LoVo (cell line): ENCODE results near the gene AAK1.
"Not testable (repeated sequence)": the region's sequence is repeated elsewhere in the genome, so short reads cannot be mapped to it uniquely, and the experiment has no call there.

Experiments used
- DNase-seq: peaks from one replicate; pipeline ENCODE4 v3.0.0-alpha.2; 2016; ENCODE audit warnings: low spot score

The AAK1 gene

GRCh38 chr2:69624611-69625010 is 18.9 kb downstream of the AAK1 start:
- no peak for DNase-seq

- DNase-seq, result no peak
Measured at GRCh38 chr2:69624131-69624530, 19.4 kb downstream of the AAK1 start.

- DNase-seq, result no peak
Measured at GRCh38 chr2:69623236-69623635, 20.3 kb downstream of the AAK1 start.

GRCh38 chr2:69622805-69623204 is 20.7 kb downstream of the AAK1 start:
- DNase-seq, result not testable (repeated sequence)

GRCh38 chr2:69622017-69622540 is 21.5 kb downstream of the AAK1 start:
- not testable (repeated sequence) for DNase-seq

- DNase-seq, result no peak
Measured at GRCh38 chr2:69621440-69621839, 22.1 kb downstream of the AAK1 start.

- DNase-seq, result no peak
Measured at GRCh38 chr2:69620870-69621269, 22.7 kb downstream of the AAK1 start.

- no peak for DNase-seq
Measured at GRCh38 chr2:69619725-69620124, 23.8 kb downstream of the AAK1 start.

GRCh38 chr2:69618362-69618761 is 25.2 kb downstream of the AAK1 start:
- no peak for DNase-seq

GRCh38 chr2:69617744-69618143 is 25.8 kb downstream of the AAK1 start:
- DNase-seq, result no peak

- no peak for DNase-seq
Measured at GRCh38 chr2:69616755-69617154, 26.8 kb downstream of the AAK1 start.

GRCh38 chr2:69615969-69616368 is 27.6 kb downstream of the AAK1 start:
- no peak for DNase-seq

- no peak for DNase-seq
Measured at GRCh38 chr2:69615078-69615625, 28.4 kb downstream of the AAK1 start.

GRCh38 chr2:69612707-69613106 is 30.8 kb downstream of the AAK1 start:
- DNase-seq, result no peak

GRCh38 chr2:69612200-69612599 is 31.3 kb downstream of the AAK1 start:
- DNase-seq, result no peak

- no peak for DNase-seq
Measured at GRCh38 chr2:69608109-69608508, 35.4 kb downstream of the AAK1 start.

GRCh38 chr2:69606771-69607170 is 36.8 kb downstream of the AAK1 start:
- not testable (repeated sequence) for DNase-seq

GRCh38 chr2:69605284-69605683 is 38.3 kb downstream of the AAK1 start:
- no peak for DNase-seq

GRCh38 chr2:69604836-69605235 is 38.7 kb downstream of the AAK1 start:
- no peak for DNase-seq

- no peak for DNase-seq
Measured at GRCh38 chr2:69604026-69604678, 39.4 kb downstream of the AAK1 start.

- DNase-seq, result no peak
Measured at GRCh38 chr2:69603146-69603743, 40.3 kb downstream of the AAK1 start.

GRCh38 chr2:69601179-69601612 is 42.3 kb downstream of the AAK1 start:
- peak; percentile 82 for DNase-seq

GRCh38 chr2:69600425-69600824 is 43.1 kb downstream of the AAK1 start:
- no peak for DNase-seq
